Body of pancreas (tissue), 4 donors: Measurements from ENCODE around the gene CARMIL3. TPM values are rescaled to one million over a fixed set of nuclear protein-coding genes. Genes with fewer than 3 reads are reported as not detected.

Experiments used
- ATAC-seq: fragments of 150-250 bp; one replicate; pipeline ENCODE4 v1.9.1; 2016
- DNase-seq, 4 donors: peaks; one replicate each; pipeline ENCODE4 v3.0.0-alpha.2; 2019
- H3K27ac ChIP-seq, 4 donors: fragments of 200-600 bp; sonication (generic); 1 replicate in 3 of 4; 2 replicates in 1 of 4; pipeline versions ENCODE4 v1.5.1 to v1.6.1; 2016 to 2019; ENCODE audit warnings: mild to moderate bottlenecking in 1 of 4, mixed read lengths in 1 of 4, moderate library complexity in 1 of 4
- H3K27me3 ChIP-seq, 2 donors: fragments of 200-600 bp; sonication (generic); one replicate each; pipeline ENCODE4 v1.6.0; 2016; ENCODE audit warnings: mild to moderate bottlenecking in 1 of 2
- H3K36me3 ChIP-seq, 2 donors: fragments of 200-600 bp; sonication (generic); replicated peaks in 1 of 2; 2 replicates each; pipeline ENCODE4 v1.5.1; 2016; ENCODE audit warnings: low read depth in 2 of 2; ENCODE audit not compliant: insufficient read depth in 1 of 2
- H3K4me1 ChIP-seq: fragments of 200-600 bp; sonication (generic); one replicate; pipeline ENCODE4 v1.6.0; 2016
- H3K4me3 ChIP-seq, 2 donors: fragments of 200-600 bp; sonication (generic); 1 replicate in 1 of 2; 2 replicates in 1 of 2; pipeline ENCODE4 v1.5.1; 2016 to 2019
- H3K9me3 ChIP-seq, 3 donors: fragments of 200-600 bp; sonication (generic); 1 replicate in 2 of 3; 2 replicates in 1 of 3; pipeline ENCODE4 v1.5.1; 2016
- POLR2A ChIP-seq, 3 donors: fragments of 450-650 bp; IDR thresholded peaks; one replicate each; pipeline ENCODE4 v1.6.1; 2016; ENCODE audit warnings: antibody characterized with exemption in 3 of 3, mild to moderate bottlenecking in 2 of 3
- WGBS, 2 donors: methylation state at CpG; one replicate each; pipeline ENCODE4 v1.1.5; 2017; 5-methylcytosine and 5-hydroxymethylcytosine counted together
- intact Hi-C: fragments of 100-400 bp; cut with DNase I; formaldehyde crosslinking; loops from one replicate; pipeline ENCODE4 v1.15.1; 2023
- total RNA-seq, 2 donors: library from RNA; depleted of rRNA; stranded (reverse); fragments of >200 nt; gene quantifications; one replicate each; pipeline ENCODE4 v1.1.0, GENCODE V29; 2016
- TF ChIP-seq, protein P1 (sequence below), 7 experiments: fragments of 450-650 bp in 4 of 7; fragments of 200-600 bp in 3 of 7; sonication (generic) in 3 of 7; IDR thresholded peaks; one replicate each; pipeline ENCODE4 v1.5.1; 2016 to 2019; ENCODE audit warnings: antibody characterized with exemption in 7 of 7

CARMIL3 gene
- total RNA-seq, 2 donors from 2014 or later, result 0.78 to 0.99 TPM

DNA sequence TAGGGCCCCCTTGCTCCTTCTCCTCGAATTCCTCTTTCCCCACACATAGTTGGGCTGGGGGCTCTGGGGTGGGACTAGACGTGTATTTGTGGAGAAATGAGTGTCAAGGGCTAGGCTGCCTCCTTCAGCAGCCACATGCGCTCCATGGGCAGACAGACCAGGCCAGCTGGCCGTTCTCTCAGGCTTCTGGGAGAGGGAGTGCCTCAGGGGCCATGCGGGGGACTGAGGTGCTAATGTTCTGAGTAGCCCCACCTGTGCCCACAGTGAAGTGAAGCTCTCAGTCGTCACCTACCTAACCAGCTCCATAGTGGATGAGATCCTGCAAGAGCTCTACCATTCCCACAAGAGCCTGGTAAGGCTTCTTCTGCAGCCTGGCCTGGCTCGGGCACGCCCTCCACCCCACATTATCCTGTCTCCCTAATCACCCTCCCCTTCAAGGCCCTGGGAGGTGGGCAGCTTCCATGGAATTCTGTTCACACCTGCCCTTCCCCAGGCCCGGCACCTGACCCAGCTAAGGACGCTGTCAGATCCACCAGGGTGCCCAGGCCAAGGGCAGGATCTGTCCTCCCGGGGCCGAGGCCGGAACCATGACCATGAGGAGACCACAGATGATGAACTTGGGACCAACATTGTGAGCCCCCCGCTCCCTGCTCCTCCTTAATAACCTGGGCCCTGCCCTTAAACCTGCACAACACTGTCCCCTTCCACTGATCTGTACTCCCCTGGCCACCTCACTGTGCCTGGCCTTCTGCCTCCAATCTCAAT lies 10.6 kb downstream of the CARMIL3 start:
- peak; percentile 45 for ATAC-seq
- intact Hi-C loops, result no loop called here

GRCh38 chr14:24063263-24063836 lies 11.5 kb downstream of the CARMIL3 start:
- H3K4me1 ChIP-seq, result peaks cover 34% of the 10 kb centered on the region
- intact Hi-C loops, result no loop called here
- no peaks in the 10 kb centered on the region for H3K9me3 ChIP-seq
- TF ChIP-seq, protein P1, sequence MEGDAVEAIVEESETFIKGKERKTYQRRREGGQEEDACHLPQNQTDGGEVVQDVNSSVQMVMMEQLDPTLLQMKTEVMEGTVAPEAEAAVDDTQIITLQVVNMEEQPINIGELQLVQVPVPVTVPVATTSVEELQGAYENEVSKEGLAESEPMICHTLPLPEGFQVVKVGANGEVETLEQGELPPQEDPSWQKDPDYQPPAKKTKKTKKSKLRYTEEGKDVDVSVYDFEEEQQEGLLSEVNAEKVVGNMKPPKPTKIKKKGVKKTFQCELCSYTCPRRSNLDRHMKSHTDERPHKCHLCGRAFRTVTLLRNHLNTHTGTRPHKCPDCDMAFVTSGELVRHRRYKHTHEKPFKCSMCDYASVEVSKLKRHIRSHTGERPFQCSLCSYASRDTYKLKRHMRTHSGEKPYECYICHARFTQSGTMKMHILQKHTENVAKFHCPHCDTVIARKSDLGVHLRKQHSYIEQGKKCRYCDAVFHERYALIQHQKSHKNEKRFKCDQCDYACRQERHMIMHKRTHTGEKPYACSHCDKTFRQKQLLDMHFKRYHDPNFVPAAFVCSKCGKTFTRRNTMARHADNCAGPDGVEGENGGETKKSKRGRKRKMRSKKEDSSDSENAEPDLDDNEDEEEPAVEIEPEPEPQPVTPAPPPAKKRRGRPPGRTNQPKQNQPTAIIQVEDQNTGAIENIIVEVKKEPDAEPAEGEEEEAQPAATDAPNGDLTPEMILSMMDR (IDR thresholded peaks at IDR 0.05), result no peak
- TF ChIP-seq POLR2A (IDR thresholded peaks at IDR 0.05), result no peak
- DNase-seq (peak in 2 of 4 donors; percentile 13 to 27), ATAC-seq (no peak)
- no peak overlapping the region for H3K27ac ChIP-seq
- 58 to 59% methylated on average over 2 to 4 of the region's 4 CpGs for WGBS, 2 donors
- H3K4me3 ChIP-seq, result no peak overlapping the region
- H3K27me3 ChIP-seq, result no peaks in the 10 kb centered on the region
- H3K36me3 ChIP-seq, result no peaks in the 10 kb centered on the region

More for the DNA sequence above, 10.6 kb downstream of the CARMIL3 start:
- no peaks in the 10 kb centered on the region for H3K9me3 ChIP-seq
- H3K4me3 ChIP-seq, result no peak overlapping the region
- H3K4me1 ChIP-seq, result peaks cover 35% of the 10 kb centered on the region
- 70 to 71% methylated on average over 12 to 13 of the region's 14 CpGs for WGBS, 2 donors
- H3K27ac ChIP-seq, result peak overlapping the region in 3 of 4 donors; percentile 19 to 38 (median 31)
- TF ChIP-seq, protein P1 (IDR thresholded peaks at IDR 0.05), result no peak
- TF ChIP-seq POLR2A (IDR thresholded peaks at IDR 0.05), result no peak
- peak; percentile 35 to 74 (median 53) for DNase-seq
- no peaks in the 10 kb centered on the region for H3K27me3 ChIP-seq
- no peaks in the 10 kb centered on the region for H3K36me3 ChIP-seq

DNA sequence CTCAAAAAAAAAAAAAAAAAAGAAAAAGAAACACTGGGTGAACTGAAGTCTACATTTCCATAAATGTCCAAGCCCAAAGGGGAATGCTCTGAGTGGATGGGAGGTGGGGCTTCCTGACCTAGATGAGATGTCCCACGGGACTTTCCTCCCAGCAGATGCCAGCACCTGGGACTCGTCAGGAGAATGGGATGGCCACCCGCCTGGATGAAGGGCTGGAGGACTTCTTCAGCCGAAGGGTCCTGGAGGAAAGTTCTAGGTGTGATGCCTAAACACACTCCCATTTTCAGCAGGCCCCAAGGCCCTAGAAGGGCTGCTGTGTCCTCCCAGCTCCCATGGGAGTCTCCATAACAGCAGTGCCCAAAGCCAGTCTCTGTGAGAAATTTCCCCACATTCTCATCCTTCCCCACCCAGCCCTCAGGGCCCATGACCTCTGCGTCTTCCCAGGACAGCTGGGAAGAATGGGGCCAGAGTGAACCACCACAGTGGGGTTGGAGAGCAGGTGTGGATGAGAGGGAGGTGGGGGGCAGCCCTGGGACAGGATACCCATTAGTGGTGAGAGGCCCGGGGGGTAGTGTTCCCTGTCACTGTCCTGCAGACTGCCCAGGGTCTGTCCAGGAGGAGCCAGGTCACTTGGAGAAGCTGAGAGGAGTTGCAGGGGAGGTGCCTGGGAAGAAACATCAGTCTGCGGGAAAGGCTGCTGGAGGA lies 12.4 kb downstream of the CARMIL3 start:
- peaks cover 30% of the 10 kb centered on the region for H3K4me1 ChIP-seq
- H3K4me3 ChIP-seq, result no peak overlapping the region
- H3K9me3 ChIP-seq, result no peaks in the 10 kb centered on the region
- TF ChIP-seq, protein P1 (IDR thresholded peaks at IDR 0.05), result no peak
- TF ChIP-seq POLR2A (IDR thresholded peaks at IDR 0.05), result no peak
- intact Hi-C loops, result no loop called here
- 83 to 91% methylated on average over 7 of the region's 7 CpGs for WGBS, 2 donors
- H3K36me3 ChIP-seq, result no peaks in the 10 kb centered on the region
- DNase-seq, result peak in 1 of 4 donors; percentile 9
- ATAC-seq, result no peak
- H3K27me3 ChIP-seq, result no peaks in the 10 kb centered on the region
- no peak overlapping the region for H3K27ac ChIP-seq

- H3K27me3 ChIP-seq, result no peaks in the 10 kb centered on the region
- H3K4me1 ChIP-seq, result peaks cover 30% of the 10 kb centered on the region
- intact Hi-C loops, result no loop called here
- 73 to 91% methylated on average over 2 to 11 of the region's 15 CpGs for WGBS, 2 donors
- TF ChIP-seq, protein P1 (IDR thresholded peaks at IDR 0.05), result no peak
- no peak for TF ChIP-seq POLR2A (IDR thresholded peaks at IDR 0.05)
- H3K36me3 ChIP-seq, result no peaks in the 10 kb centered on the region
- ATAC-seq, result no peak
- H3K9me3 ChIP-seq, result no peaks in the 10 kb centered on the region
- H3K4me3 ChIP-seq, result no peak overlapping the region
- no peak for DNase-seq
- no peak overlapping the region for H3K27ac ChIP-seq
These were observed 13.0 kb downstream of the CARMIL3 start for GRCh38 chr14:24064856-24065255.
